ELF-1 (cell line): ENCODE data around the gene CDC6.
"Not testable (repeated sequence)": the region's sequence is repeated elsewhere in the genome, so short reads cannot be mapped to it uniquely, and the experiment has no call there.

Experiments
- DNase-seq: peaks from one replicate; pipeline ENCODE4 v3.0.0-alpha.2; 2016; ENCODE audit warnings: low read depth, low spot score

The CDC6 gene

DNA sequence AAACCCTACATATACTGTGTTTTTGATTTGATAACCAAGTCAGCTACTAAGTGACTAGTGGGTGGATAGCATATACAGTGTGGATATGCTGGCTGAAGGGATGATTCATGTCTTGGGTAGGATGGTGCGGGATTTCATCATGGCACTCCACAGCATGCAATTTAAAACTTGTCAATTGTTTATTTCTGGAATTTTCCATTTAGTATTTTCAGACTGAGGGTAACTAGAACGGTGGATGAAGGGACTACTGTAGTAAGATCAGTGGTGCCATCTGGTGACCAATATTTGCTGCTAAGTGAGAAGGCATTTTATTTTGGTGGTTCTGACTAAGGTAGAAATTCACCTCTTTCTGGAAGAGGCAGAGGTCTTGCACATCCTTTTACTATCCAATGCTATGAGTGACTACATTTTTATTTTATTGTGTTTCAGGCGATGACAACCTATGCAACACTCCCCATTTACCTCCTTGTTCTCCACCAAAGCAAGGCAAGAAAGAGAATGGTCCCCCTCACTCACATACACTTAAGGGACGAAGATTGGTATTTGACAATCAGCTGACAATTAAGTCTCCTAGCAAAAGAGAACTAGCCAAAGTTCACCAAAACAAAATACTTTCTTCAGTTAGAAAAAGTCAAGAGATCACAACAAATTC lies 3.1 kb downstream of the CDC6 start:
- DNase-seq, result no peak

DNA sequence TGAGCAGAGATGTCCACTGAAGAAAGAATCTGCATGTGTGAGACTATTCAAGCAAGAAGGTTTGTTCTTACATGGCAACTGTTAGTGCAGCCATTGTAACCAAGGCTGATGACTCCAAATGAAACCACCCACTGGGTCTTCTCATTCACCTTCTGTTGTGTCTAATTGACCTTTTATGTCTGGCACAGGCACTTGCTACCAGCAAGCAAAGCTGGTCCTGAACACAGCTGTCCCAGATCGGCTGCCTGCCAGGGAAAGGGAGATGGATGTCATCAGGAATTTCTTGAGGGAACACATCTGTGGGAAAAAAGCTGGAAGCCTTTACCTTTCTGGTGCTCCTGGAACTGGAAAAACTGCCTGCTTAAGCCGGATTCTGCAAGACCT lies 3.6 kb downstream of the CDC6 start:
- no peak for DNase-seq

DNA sequence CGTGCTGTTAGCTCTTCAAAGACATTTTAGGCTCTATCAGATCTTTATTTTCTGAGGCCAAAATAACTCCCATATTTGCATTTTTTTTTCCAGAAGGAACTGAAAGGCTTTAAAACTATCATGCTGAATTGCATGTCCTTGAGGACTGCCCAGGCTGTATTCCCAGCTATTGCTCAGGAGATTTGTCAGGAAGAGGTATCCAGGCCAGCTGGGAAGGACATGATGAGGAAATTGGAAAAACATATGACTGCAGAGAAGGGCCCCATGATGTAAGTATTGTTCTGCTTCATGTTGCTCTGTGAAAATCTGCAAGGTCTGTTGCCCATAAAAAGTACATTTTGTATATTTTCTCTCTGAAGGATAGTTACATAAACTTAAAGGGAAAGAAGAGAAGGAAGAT lies 5.7 kb downstream of the CDC6 start:
- no peak for DNase-seq

DNA sequence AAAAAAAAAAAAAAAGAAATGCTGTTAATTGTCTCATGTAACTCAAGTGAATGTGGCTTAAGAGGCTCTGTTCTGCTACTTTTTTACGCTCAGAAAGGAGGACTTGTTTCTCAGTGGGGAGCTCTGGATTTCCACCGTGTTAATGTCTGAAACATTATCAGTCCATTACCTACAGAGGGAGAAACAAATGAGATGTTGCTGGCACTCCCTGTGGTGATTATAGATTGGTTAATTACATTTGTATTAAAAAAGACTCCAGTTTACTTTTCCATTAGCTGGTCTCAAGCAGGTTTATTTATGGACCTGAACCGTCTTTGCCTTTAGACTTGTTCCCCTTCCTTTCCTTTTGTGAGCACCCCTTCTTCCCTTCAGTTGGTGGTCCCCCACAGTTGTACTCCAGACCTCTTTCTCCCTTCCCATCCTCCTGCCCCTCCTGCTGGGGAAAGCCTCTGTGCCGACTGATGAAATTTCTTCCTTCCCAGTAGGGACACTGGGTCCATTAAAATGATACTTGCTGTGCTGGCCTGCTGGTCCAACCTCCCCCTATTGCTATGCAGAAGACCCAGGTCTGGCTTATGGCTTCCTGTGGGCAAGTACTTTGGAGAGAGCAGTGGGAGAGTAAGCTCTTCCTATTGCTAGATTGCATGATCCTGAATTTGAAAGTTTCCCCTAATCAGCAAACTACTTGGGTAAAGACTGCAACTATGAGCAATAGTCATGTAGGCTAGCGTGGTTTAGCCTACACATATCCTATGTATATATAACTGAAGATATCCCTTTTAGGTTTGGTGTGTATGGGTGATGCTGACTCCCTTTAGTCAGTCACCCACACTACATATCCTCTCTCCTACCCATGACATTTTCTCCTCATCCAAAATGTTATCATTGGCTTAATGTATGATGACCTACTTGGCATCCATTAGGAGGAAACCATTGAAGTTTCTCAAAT lies 8.1 kb downstream of the CDC6 start:
- no peak for DNase-seq

DNA sequence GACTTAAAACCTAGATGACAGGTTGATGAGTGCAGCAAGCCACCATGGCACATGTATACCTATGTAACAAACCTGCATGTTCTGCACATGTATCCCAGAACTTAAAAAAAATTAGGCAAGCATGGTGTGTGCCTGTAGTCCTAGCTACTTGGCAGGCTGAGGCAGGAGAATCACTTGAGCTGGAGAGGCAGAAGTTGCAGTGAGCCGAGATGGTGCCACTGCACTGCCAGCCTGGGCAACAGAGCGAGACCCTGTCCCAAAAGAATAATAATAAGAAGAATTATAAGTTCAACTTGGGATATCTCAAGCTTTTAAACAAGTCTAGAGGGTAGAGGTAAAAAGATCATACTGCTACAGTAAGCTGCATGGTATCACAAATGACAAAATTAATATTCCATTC lies 9.8 kb downstream of the CDC6 start:
- DNase-seq, result no peak

DNA sequence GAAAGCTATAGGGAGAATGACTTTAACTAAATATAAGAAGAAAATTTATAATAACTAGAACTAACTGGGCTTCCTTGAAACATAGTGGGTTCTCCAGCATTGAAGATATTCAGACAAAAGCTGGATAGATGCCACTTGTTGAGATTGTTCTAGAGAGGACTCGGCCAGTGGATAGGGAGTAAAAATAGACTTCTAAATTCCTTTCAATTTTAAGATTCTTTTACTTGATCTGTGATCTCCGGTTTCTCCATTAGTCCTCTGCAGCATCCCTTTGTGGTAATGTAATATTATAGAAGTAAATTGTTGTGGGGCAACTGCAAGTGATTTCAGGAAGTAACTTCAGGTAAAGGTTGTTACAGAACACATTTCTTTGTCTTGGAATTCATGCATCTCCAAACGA lies 11.0 kb downstream of the CDC6 start:
- no peak for DNase-seq

DNA sequence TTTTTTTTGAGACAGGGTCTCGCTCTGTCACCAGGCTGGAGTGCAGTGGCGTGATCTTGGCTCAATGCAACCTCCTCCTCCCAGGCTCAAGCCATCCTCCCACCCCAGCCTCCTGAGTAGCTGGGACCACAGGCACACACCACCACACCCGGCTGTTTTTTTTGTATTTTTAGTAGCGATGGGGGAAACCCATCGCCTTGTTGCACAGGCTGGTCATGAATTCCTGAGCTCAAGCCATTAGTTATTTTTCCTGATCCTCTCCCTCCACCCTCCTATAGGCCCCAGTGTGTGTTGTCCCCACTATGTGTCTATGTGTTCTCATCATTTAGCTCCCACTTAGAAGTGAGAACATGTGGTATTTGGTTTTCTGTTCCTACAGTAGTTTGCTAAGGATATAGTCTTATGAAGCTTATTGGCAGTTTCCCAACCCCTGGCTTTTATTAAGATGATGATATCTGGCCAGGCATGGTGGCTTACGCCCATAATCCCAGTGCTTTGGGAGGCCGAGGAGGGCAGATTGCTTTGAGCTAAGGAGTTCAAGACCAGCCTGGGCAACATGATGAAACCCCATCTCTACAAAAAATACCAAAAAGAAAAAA lies 11.6 kb downstream of the CDC6 start:
- not testable (repeated sequence) for DNase-seq

DNA sequence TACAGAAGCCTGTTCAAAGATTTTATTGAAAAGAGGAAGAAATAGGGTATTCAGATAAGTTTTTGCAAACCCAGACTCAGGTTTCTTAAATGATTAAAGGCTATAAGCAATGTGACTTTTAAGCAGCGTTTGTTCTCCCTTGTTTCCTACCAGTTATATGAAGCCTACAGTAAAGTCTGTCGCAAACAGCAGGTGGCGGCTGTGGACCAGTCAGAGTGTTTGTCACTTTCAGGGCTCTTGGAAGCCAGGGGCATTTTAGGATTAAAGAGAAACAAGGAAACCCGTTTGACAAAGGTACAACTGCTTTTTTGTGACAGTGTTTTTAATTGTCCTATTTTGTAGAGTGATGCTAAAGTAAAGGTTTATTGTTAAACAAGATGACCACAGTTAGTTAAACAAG lies 13.6 kb downstream of the CDC6 start:
- DNase-seq, result no peak

DNA sequence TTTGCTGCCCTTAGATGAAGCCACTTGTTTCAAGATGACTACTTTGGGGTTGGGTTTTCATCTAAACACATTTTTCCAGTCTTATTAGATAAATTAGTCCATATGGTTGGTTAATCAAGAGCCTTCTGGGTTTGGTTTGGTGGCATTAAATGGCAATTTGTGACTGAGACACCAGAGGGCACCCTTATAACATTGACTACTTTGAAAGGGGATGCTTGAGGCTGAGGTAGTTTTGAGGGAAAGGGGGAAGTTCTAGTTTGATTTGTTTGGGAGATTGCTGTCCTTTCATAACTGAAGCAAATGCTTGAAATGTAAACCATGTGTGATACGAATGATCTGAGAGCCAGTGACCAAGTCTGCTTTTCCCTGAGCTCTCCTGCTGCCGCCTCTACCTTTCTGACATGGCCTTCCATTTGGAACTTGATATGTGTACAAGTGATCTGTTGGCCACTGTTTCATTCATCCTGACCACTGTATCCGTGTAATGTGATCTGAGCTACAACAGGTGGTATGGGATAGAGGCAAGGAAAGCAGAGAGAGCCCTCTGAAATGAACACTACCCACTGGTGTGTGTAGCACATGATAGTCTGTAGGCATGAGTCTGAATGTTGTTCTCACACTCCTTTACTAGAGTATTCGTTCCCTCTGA lies 15.5 kb downstream of the CDC6 start:
- DNase-seq, result peak; percentile 53

DNA sequence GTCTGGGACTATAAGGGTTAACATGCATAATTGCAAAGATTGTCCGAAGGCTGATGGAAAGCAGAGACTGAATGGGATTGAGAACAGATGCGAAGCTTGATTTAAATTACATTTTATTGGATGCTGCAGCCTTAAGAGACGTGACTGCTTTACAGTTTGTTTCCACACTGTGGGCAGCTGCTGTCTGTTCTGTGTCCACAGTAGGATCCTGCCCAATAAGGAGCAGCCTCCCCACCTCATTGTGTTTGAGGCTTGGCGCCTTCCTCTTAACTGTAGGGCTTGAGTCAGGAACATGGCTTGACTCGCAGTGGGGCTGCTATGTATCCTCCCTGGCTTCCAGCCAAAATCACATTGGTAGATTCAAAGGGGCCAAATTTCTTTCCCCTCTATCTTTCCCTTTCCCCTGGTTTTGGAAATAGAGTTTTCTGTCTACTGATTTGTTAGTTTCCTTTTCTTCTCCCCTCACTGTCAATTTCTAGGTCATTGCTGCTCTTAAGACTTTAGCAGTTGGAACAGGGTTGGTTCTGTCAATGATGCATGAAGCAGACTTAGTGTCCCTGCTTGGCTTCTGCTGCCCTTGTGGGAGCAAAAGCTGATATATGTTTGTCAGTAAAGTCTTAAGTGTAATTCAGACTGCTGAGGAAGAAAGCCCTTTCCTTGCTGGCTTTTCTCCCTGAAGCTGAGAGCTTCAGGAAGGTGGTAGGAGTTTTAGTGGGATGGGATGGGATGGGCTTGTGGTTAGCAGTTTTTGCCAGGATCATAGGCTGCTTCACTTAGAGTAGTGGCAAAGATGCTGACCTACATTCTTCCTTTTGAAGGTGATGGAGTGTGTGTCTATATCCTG lies 16.3 kb downstream of the CDC6 start:
- no peak for DNase-seq

DNA sequence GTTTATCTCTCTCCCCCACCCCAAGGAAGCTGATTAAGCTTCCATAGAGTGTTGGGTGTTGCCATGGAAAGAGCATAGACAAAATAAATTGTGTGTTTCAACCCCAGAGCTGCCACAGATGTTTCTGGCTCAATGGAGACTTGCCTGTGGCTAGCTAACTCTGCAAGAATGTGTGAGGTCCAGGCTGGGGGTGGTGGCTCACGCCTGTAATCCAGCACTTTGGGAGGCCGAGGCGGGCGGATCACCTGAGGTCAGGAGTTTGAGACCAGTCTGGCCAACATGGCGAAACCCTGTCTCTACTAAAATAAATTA lies 16.8 kb downstream of the CDC6 start:
- not testable (repeated sequence) for DNase-seq

DNA sequence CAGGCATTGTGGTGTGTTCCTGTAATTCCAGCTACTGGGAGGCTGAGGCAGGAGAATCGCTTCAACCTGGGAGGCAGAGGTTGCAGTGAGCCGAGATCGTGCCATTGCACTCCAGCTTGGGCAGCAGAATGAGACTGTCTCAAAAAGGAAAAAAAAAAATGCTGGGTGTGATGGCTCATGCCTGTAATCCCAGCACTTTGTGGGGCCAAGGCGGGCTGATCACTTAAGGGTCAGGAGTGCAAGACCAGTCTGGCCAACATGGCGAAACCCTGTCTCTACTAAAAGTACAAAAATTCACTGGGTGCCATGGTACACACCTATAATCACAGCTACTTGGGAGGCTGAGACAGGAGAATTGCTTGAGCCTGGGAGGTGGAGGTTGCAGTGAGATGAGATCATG lies 17.2 kb downstream of the CDC6 start:
- not testable (repeated sequence) for DNase-seq

DNA sequence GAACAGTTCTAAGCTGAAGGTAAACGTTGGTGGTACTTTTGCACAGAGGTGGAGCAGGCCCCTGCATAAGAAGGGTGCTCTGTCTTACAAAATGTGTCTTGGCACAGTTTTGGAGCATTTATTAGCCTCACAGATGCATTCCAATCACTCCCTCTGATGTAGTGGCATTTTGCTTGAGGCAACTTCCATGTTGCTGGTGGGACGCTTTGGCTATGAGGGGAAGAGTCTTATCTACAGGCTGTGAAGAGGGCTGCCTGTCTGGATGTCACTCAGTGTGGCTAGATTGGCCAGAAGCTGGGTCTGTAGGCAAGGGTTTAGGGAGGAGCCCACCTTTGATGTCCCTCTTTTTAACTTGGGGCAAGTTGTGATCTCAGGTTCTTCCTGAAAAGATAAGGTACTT lies 18.7 kb downstream of the CDC6 start:
- no peak for DNase-seq

DNA sequence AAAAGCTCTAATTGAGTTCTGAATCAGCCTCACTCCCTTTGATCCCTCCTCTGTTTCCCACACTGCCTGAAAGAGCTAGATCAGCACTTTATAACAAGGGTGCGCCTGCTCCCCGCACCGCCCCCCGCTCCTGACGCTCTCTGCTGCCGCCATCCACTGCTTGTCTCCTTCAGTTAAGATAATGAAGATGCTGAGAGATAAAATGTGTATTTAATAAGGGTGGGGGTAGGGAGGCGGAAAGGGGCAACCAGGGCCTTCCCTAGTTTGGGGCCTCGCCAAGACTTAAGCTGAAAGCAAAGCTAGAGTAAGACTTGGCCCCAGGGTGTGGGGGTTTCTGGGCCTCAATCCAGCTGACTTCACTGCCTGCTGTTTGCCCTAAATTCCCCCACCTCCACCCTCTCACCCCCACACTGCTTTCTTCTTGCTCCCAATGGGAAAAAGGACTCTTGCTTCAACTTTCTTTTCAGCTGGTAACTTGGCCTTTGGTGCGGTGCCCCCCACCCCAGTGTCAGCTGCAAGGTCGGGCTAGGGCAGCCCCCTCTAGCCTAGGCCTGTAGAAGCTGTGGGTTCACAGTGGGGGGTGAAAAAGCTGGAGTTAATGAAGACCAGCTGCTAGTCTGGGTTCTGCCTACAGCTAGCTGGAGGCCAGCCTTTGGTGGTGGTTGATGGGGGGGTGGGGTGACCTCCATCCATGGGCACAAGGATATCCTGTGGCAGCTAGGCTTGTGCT lies 19.5 kb downstream of the CDC6 start:
- peak; percentile 30 for DNase-seq

DNA sequence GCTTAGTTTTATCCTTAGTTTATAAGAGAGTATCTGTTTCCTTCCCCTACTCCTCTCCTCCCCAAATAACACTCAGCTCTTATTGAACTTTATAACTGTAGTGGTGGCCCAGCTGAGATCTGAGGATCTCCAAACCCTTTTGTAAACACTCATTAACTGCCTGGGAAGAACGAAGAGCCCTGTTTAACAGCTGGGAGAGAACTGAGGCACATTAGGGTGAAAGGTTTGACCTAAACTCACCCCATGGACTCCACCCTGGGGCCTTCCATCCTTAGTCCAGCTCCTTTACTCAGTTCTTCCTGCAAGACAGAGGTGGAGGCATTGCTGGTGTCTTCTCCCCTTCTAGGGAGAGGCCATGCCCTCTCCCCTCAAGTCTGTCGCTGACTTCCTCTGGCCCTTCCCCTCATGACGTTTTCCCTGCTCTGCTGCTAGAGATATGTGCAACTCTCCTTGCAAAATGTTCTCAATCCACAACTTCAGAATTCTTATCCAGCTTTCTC lies 20.1 kb downstream of the CDC6 start:
- DNase-seq, result no peak

DNA sequence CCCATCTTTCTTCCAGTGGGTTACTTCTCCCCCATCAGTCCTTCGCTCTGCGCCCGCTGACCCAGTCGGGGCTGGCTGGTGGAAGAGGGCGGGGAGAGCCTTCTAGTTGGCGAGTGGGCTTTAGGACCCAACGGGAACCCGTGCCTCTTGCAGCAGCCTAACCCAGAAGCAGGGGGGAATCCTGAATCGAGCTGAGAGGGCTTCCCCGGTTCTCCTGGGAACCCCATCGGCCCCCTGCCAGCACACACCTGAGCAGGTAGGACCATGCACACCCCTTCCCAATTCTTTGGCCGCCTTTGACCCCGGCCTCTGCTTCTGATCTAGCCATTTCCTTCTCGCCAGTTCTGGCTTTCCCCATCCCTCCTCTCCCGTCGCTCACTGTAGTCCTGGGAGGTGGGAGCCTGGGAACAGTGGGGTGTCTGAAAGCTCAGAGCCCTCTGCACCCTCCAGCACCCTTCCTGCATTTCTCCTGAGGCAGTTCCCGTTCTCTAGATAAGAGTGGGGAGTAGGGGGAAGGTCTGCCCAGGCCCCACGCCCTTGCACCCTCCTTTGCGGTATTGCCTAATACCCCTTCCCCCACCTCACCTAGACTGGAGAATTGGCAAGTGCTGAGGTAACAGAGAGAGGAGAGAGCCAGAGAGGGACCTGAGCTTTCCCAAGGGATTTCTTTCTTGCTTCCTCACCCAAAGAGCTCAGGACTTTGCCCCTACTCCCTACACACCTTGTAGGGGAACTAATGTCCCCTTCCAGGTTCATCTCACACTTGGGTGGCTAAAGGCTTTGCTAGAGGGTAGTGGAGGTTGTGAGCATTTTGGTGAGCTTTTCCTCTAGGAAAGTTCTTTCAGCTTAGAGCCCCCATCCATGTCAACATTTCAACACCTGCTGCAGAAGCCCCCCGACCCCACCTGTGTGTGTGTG lies 21.6 kb downstream of the CDC6 start, which contains the start of gene RARA:
RARA (plus strand) TSS at position 150 of the 918 bp plus-strand sequence. CDS start 22,039 bp downstream, outside the sequence.
- peak; percentile 71 for DNase-seq

DNA sequence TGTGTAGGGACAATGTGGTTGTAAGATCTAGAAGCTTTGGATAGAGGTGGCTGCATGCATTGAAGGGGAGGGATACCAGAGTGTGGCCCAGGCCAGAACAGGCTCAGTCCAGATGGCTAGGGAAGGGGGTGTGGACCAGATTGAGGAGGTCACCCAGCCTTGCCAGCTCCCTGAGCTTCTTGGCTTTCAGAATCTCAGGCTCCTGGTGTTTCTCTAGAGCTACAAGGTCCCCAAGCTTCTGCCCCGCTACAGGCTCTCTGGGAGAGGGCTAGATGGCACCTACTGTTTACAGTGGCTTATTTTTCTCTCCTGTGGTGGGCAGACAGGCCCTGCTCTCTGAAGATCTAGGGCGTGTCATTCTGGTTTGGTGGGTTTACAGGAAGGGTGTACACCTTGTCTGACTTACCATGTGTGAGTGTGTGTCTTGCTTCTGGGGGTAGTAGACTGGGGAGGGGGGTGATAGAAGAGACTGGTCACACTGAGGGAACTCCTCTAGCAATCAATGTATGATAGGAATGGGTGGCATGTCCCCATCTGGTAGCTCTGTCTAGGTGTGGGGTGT lies 22.4 kb downstream of the CDC6 start:
- no peak for DNase-seq

DNA sequence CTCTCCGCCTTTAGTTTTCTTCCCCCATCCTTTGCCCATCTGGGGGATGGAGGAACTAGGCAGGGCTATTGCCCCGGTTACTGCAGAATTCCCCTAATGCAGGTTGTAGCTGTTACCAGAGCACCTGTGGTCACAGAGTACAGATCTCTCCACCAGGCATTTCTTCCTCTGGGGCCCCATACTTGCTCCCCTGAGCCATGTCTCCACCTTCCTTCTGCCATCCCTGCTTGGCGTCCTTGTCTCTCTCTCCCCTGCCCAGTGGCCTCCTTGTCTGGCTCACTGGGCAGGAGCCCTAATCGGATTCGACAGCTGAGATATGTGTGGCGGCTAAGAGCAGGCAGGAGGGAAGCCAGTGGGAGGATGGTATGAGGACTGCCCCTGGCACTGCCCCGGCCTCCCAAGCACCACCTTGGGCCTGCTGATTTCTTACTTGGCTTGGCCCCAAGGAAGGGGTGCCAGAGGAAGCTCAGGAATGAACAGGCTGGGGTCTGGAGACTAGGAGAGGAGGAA lies 23.3 kb downstream of the CDC6 start:
- DNase-seq, result no peak

DNA sequence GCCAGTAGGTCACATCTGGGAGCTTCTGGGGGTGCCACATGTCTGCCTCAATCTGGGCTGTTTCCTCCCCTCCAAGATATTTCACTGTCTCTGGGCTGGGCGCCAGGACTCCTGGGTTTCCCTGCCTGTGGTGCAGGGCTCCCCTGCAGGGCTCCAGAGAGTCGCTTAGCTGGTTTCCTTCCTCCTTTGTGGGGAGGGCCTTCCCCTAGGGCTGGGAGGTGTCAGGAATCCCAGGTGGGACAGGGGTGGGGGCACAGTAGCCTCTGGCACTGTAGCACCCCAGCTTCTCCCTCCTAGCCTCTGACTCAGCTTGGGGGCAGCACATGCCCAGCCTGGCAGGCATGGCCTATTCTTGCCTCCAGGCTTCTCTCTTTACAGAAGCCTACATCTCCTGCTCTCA lies 23.9 kb downstream of the CDC6 start:
- DNase-seq, result no peak
